Fibroblast of upper back skin (primary cell): Measurements from ENCODE around the gene CASP4.
"Not testable (repeated sequence)": the region's sequence is repeated elsewhere in the genome, so short reads cannot be mapped to it uniquely, and the experiment has no call there.

Source experiments
- DNase-seq: peaks from one replicate; pipeline ENCODE4 v3.0.0-alpha.2; 2013

The CASP4 gene

DNA sequence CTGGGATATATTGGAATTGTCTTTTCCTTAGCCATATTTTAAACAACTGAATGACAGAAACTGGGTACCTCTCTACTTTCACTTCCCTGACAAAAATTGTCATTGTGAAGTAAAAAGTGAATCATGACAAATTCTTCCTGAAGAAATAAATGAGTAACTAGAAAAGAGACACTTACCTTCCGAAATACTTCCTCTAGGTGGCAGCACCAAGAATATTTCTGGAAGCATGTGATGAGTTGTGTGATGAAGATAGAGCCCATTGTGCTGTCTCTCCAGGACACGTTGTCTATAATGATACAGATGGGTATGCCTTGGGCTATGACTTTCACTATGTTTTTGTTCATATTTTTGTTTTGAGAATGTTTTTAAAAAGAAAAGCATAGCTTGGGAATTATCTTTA, 21.5 kb downstream of the CASP4 start:
- peak; percentile 57 for DNase-seq

DNA sequence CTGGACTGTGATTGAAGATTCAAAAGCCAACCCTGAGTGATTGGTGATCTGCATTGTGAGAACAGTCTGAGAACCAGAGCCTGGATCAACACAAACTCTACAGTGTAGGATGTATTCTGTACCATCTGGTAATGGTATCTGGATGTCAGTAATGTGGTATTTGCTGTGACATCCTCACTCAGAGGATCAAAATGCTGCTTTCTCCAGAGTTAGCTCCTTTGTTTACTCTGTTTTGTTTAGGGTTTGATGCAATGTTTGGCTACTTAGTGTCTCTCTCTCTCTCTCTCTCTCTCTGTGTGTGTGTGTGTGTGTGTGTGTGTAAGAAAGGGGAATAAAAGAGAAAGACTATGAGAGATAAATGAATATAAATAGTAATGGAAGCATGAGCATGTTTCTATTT, 24.3 kb downstream of the CASP4 start:
- no peak for DNase-seq

GRCh38 chr11:104943561-104943960, 24.8 kb downstream of the CASP4 start:
- DNase-seq: no peak

DNA sequence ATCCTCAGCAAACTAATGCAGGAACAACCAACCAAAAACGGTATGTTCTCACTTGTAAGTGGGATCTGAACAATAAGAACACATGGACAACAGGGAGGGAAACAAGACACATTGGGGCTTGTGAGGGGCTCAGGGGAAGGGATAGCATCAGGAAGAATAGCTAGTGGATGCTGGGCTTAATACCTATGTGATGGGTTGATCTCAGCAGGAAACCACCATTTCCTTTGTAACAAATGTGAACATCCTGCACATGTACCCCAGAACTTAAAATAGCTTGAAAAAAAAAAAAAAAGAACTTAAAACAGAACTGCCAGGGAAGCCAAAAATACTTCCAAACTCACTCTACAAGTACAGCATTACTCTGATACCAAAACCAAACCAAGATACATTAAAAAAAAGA, 33.8 kb downstream of the CASP4 start:
- DNase-seq: no peak

DNA sequence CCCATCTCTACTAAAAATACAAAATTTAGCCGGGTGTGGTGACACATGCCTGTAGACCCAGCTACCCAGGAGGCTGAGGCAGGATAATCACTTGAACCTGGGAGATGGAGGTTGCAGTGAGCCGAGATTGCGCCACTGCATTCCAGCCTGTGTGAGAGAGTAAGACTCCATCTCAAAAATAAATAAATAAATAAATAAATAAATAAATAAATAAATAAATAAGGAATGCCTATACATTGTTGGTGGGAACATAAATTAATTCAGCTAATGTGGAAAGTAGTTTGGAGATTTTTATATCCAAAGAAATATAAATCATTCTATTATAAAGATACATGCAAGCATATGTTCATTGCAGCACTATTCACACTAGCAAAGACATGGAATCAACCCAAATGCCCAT, 34.3 kb downstream of the CASP4 start:
- not testable (repeated sequence) for DNase-seq

- no peak for DNase-seq
Measured at GRCh38 chr11:104928811-104929210, 39.6 kb downstream of the CASP4 start.

- no peak for DNase-seq
Measured at GRCh38 chr11:104926771-104927611, 41.4 kb downstream of the CASP4 start.

DNA sequence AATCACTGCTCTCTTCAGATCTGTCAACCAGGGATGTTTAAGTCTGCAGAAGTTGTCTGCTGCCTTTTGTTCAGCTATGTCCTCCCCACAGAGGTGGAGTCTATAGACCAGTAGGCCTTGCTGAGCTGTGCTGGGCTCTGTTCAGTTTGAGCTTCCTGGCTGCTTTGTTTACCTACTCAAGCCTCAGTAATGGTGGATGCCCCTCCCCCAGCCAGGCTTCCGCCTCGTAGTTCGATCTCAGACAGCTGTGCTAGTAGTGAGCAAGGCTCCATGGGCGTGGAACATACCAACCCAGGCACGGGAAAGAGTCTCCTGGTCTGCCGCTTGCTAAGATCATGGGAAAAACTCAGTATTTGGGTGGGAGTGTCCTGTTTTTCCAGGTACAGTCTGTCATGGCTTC, 42.5 kb downstream of the CASP4 start:
- no peak for DNase-seq

DNA sequence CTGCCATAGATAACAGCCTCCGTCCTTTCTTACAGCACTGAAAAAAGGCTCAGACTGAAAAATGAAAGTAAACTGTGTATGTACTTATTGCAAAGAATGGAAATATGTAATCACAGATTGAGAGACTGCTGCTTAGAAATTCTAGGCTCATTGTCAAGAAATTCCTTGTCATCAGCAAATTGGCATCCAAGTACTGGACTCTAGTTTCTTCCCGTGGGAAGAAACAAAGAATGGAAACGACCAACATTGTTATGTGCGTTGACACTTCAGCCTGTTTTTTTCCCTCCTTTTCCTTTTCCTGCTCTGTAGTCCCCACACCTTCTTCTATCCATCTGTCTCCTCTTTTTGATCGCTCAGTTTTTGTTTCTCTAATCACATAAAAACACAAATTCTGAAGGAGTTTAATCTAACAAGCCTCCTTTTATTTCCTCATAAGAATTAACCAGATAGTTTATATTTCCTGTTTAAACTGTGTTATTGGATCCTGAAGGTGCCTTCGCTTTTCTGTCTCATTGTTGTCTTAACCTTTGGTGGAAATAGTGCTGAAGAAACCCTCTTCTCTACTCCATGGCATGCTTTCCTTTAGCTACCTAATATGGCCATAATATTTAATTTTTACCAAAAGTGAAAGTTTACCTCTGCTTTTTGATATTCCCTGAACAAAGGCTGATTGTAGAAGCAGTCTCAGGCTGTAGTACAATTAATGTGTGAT, 50.1 kb downstream of the CASP4 start:
- peak; percentile 76 for DNase-seq

DNA sequence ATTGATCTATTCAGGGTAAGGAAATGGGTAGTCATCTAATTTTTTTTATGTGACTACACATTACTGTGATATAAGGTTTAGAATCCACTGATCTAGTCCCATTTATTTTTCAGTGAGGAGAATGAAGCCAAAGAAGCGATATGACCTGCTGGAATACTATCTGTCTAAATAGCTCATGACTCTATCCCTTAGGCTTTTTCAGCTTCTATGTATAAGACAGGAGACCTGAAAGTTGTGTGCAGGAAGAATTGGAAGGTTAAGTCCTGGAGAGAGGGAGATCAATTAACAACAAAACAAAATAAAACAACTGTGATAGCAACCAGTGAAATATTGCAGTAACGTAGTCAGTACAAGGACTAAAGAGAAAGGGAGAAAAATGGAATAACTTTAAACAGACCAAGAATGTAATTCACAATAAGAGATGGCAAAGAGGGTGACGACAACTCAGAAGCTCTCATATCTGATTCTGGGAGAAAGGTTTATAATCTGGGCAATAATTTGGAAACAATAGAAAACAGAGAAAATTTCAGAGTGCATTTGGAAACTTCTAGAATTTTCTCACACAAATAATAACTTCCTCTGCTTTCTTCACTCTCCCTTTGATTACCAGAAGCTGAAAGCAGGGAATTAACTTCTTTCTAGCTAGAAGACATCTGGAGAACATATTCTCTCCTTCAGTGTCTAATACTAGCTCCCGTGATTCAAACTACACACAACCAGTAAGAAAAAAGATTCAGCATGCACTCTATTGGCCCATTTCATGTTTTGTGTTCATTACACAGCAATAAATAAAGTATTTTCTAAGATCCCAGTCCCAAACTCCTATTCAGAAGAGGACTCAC, 50.9 kb downstream of the CASP4 start:
- DNase-seq: no peak

GRCh38 chr11:104916442-104916841, 51.9 kb downstream of the CASP4 start:
- no peak for DNase-seq

DNA sequence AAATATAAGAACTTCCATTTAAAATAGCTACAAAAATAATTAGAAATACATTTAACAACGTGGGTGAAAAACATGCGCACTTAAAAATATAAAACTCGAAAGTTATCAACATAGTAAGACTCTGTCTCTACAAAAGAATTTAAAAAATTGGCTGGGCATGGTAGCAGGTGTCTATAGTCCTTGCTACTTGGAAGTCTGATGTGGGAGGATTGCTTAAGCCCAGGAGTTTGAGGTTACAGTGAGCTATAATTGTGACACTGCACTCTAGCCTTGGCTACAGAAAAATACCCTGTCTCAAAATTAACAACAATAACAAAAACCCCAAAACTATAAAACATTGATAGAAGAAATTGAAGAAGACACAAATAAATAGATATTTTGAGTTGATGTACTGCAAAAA, 56.3 kb downstream of the CASP4 start:
- DNase-seq: no peak

DNA sequence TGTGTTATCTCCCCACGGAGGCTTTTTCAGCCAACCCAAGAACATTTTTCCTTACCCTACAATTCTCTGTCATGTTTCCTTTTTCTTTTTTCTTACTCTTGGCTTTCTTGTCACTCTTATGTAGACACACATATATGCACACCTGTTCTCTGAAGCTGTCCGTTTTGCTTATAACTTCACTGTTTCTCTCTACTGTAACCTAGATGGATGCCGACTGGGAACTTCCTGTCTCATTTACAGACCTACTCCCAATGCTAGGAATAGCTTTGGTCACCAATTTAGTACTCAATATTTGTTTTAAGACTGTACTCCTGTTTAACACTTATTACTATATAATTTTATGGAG, 60.2 kb downstream of the CASP4 start:
- no peak for DNase-seq

DNA sequence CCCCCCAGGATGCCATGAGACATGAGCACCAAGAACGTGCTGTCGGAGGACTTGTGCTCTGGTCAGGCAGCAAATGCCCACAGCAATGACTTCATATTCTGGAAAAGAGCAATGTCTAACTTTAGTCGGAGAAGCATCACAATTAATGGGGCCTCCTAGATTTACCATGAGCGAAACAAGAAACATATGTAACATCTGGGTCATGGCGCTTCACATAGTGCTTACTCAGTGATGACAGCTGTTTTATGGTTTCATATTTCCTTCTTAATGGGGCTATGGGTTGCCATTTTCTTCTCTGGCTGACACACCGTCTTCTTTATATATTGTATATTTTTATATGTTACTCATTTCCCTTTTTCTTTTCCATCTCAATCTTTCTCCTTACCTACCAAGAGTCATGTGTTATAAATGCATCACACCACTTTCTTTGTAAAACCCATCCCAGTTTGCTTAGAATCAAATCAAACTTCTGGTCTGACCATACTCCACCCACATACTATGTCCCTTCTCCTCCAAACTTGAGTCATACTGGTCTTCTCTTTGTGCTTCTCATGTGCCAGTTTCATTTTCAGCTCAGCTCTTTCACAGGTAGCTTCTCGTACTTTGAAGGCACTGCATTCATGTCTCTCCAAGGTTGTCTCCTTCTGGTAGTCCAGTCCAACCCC, 60.7 kb downstream of the CASP4 start:
- peak; percentile 84 for DNase-seq

DNA sequence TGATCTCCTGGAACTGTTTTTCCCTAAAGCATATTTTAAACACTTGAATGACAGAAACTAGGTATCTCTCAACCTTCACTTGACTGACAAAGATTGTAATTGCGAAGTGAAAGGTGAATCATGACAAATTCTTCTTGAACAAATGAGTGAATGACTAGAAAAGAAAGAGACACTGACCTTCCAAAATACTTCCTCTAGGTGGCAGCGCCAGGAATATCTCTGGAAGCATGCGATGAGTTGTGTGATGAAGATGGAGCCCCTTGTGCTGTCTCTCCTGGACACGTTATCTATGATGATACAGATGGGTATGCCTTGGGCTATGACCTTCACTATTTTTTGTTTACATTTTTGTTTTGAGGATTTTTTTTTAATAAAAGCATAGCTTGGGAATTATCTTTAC, 63.1 kb downstream of the CASP4 start:
- no peak for DNase-seq

GRCh38 chr11:104899226-104899625, 69.1 kb downstream of the CASP4 start:
- no peak for DNase-seq

DNA sequence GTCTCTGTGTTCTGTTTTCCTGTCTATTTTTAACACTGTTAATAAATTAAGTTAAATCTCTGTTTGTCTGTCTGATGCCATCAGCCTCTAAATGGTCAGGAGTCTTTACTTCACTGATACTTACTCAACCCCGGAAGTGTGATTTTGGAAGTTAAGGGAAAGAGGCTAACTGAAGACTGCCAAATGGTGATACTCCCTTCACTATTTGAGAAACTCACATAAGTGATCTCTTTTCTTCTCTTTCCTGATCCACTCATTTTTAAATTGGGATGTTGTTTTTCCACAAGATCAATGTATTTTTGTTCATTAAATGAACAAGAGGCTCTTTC, 69.7 kb downstream of the CASP4 start:
- no peak for DNase-seq

GRCh38 chr11:104897891-104898684, 70.3 kb downstream of the CASP4 start, which contains the start of gene CASP12:
Gene CASP12 (minus strand): TSS chr11:104898460.
- no peak for DNase-seq

- DNase-seq: no peak
Measured at GRCh38 chr11:104895634-104896033, 72.7 kb downstream of the CASP4 start.

DNA sequence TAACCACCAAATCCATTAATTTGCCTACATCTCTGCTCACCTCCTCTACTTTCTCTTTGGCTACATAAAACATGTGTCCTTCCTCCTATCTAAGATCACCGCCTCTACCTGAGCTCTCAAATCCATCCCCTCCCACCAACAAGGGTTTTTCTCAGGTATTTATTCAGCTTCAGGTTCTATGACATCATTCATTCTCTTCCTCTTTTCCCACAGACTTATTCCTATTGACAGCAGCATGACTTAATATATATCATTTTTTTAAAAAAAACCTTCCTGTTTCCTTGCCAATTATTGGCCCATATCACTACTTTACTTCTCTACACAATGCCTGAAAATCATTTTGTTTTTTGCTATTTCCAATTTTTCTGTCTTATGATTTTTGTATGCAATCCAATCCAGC, 74.5 kb downstream of the CASP4 start:
- DNase-seq: no peak
